NT2/D1 (cell line): Measurements from ENCODE around the gene STARD10.

Experiments used
- YY1 ChIP-seq: IDR thresholded peaks from 2 replicates; pipeline ENCODE4 v1.6.1; 2011; ENCODE audit not compliant: insufficient read length, insufficient read depth
- ZNF274 ChIP-seq: IDR thresholded peaks from 2 replicates; pipeline ENCODE4 v1.6.1; 2011; ENCODE audit warnings: mild to moderate bottlenecking, low read depth, low read length

DNA sequence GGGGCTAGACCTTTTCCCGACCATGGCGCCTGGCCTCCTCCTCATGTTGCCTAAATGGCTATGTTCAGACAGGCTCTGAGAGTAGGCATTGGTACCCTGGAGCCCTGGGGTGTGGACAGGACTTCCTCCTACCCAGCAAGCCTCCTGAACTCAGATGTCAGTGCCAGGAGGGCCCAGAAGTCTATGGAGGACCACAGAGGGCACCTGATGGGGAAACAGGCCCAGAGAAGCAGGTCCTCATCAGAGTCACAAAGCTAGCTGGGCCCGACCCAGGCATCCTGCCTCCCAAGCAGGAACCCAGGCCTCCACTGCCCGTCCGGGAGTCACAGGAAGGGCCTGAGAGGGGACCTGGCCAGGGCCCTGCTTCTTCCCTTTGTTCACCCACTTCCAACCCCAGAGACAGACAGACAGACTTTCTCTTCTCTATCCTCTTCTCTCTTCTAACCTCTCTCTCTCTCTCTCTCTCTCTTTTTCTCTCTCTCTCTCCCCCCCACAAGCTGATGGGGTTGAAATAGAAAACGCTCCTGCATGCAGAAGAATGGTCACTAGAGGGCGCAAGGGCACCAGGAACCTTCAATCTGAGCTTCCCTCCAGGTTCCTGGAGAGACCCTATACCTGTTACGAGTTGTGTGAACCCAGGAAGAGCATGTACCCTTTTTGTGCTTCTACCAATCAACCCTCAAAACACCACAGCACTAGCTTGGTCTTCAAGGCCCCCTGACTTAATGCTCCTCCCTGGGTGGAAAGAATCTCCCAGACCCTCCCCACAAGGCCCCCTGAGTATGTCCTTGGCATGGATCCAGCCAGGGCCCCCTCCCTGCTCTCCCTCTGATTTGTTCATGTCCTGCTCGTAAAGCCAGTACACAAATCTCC is 68.8 kb downstream of the STARD10 start:
- TF ChIP-seq YY1 (no peak), ZNF274 (no peak)
